ENCODE results near the gene ERI3.

Gene ERI3

DNA sequence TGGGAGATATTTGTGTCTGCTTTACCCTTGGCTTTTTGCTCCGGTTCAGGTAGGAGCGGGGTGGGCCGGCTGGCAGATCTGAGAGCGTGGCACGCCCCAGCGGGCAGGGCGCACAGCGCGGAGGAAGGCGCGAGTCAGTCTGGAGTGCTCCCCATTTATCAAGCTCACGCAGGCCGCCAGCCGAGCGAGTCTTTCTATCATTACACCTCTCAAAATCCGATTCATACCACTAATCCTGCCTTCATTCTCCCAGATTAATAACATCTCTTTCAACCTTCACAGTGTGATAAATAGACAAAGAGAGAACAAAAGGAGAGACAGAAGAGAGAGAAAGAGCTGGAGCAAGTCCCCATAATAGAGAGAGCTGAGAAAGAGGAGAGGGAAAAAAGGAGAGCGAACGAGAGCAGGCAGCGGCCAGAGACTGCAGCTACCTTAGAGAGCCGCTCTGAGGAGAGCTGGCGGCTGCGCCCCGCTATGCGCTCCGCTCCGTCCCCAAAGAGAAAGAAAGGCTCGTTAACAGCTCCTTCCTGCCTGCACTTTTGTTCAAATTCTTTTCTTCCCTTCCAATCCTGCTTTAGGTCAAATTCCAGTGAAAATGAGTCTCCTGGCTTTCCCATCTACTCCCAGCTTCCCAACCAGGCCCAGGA lies 93.8 kb downstream of the ERI3 start:
- DNase-seq: no peak

DNA sequence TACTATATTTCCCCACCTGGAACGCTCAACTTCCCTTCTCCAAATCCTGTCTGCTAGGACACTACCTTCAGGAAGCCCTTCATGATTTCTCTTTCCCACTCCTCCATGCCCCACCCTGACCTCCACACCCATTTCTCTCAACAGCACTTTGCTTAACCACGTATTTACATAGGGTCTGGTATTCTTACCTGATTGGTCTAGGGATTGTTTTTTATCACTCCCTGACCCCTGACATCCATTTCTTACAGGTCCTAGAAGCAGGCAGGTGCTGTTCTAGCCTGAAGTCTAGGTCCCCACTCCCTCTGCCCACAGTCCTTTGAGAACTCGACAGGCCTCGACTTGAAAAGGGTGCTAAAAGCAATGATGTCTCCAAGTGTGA lies 94.3 kb downstream of the ERI3 start:
- no peak for DNase-seq

DNA sequence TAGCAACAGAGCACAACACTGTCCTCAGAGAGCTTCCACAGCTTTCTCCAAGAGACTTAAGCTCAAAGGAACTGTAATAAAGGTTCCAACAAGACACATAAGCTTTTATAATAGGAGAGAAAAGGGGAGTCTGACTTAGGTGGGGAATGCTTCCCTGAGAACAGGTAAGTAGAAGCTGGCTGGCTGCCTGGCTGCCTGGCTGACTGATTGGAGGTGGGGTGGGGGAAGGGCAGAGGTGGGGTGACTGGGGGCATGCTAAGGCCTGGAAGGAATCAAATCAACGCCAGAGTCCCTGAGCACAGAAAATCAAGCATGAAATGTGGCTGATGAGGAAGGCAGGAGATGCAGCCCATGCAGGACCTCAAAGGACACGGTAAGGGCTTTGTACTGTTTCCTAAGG lies 96.0 kb downstream of the ERI3 start:
- DNase-seq: no peak

DNA sequence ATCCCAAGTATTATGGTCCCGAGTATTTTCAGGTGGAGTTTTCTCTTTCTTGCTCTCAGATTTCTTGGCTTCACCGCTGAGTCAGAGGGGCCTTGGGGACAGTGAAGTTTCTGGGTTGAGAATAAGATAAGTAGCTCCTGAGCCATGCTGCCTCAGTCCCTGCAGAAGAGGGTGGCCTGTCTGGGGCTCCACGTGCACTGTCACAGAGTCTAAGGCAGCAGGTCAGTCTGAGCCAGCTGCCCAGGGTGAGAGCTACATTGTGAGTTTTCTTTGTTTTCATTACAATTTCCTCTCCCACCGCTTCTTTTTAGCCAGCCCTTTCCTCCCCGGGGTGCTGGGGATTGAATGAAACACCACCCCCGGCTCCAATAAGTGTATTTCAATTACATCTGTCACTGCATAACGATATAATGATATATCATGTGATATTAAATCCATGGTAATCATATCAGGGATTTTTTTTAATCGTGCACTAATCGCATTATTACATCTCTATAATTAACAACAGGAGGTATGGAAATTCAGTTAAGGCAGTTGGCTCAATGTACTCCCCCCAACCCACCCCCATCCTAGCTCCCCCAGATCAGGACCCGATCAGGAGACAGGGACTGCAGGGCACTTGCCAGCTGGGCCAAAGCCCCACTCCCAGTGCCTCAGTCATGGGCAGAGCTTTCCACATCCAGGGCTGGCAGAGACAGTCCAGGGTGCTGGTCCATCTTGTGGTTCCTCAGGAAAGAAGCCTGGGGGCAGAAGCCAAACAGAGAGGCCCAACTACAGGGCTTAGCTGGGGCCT lies 98.1 kb downstream of the ERI3 start:
- no peak for DNase-seq

DNA sequence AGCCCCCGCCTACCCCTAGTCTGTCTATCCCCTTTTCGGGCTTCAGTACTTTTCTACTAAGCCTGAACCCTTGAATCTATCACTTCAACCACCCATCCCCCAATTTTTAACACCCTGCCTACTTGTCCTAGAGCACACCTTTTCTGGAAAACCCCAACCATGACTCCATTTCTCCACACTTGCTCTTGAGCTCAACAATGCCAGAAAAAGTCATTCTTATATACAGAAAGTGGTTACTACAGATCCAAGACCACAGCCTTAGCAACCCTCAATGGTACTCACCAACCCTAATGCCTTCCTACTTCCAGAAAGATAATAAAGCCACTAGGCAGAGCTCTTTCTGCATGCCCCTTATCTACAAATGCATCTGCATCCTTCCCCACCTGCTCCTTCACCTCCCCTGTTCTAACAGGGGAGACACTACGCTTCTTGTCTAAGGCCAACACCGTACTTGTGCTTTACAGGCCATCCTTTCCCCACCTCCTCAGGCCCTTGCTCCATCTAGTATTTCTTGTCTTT lies 100.6 kb downstream of the ERI3 start:
- no peak for DNase-seq

DNA sequence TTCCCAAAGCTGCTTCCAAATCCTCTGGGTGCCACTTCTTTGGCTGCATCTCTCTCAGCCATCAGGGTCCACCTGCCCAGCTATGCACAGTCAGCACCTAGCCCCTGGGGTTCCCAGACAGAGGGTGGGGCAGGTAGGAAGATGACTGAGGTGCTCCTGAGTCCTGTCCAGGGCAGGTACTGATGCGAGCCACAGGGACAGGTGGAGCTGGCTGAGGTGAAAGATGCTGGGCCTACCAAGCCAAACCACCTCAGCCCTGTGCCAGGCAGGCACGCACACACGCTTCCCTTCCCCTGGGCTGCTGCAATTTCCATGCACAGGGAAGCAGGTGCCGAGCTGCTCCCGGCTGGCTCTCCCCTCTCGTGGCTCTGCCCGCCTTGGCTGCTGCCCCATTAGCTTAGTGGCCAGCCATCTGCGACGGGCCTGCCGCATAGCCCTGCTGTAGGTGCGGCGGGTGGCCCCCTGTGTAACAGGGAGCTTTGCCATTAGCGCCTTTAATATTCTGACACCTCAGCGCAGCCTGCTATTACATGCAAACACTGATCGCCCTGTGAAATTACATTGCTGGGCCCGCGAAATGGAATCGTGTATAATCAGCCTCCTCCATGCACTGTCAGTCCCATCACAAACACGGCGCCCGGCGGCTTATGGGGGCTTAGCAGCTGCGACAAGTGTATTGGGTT lies 102.9 kb downstream of the ERI3 start:
- no peak for DNase-seq

DNA sequence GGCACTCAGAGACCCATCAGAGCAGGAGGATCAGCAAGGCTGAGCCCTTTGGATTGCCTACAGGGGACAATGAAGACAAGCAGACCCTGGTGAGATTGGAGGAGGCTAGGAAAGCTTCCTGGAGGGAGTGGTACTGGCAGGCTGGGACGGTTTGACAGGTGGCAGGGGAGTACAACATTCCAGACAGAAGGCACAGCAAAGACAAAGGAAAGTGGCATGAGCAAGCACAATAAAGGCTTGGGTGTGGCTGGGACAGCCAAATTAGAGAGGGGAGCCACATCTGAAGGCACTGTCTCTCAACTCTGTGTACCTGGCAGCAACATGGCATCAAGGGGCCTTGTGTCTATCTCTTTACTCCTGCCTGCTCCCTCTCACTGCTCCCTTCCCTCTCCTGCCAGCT lies 103.6 kb downstream of the ERI3 start:
- DNase-seq: no peak

DNA sequence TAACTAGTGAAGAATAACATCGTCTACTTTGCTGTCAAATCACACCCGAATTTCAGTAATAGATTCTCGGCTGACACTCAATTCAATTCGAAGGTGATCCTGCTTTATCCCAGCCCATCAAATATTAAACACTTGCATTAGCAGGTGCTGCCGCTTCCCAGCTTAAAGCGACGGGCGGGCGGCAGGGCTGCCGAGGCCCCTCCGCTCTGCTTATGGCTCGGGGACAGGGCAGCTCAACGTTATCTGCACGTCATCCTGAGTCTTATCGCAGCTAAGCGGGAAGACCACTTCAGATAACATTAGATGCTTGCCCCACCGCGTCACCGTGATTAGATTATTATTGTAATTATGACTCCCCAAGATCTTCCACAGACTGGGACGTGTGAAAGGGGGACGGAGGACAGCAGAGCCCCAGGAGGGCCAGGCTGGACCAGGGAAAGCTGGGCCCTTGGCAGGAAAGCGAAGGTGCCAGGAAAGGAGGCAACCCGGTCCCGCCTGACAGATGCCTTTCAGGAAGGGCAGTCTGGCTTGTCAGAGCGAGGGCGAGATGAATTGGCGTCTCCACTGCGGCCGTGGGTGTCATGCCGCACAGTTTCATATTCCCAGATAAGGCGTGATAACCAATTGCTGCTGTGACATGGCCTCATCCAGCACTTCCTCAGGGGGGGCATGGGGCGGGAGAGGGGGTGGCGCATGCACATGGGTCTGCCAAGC lies 104.8 kb downstream of the ERI3 start:
- no peak for DNase-seq

DNA sequence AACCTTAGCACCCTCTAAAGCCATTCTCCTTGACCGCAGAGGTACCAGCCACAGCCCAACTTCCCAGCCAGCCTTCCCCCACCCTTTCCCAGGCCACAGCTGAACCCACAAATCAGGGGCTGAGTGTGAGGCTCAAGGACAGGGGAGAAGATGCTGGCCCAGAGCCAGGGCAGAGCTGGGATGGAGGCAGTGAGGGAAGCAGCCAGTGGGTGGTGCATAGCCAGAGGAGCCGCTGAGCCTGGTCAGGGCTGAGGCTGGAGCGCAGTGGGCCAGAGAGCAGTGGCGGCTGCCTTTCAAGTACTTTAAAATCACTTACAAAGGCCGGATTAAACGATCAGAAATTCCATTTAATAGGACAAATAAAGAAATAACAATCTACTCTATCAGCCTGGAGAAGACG lies 105.5 kb downstream of the ERI3 start:
- DNase-seq: no peak

DNA sequence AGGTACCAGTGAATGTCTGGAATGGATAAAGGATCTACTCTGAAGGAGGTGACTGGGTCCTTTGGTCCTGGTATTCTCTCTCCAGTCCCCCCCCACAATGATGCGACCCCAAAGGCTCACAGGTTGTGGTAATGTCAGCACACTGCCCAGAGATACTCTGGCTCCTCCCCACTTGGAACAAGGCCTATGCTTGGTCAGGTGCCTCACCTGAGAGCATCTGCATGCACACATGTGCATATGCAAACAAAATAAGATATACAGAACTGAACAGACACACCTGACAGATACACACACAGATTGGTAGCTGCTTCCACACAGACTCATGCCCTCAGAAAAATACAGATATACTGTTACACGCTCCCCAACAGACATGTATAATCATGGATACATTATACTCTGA lies 108.3 kb downstream of the ERI3 start:
- DNase-seq: no peak

DNA sequence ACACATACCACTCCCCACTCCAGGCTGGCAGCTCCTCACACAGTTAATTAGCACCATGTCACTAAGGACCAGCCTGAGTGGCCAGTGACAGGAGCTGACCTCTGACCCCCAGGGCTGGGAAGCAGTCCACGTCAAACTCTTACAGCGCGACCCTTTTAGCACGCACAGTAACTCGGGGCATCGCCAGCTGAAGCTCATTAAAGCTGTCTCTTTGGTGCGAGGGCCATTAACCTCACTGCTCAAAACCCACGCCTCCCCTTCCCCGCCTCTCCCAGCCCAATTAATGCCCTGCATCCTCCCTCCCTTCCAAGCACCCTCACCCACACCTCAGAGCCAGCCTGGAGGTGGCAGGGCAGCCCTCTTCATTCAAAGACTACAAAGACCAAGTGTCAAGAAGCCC lies 110.1 kb downstream of the ERI3 start:
- no peak for DNase-seq

DNA sequence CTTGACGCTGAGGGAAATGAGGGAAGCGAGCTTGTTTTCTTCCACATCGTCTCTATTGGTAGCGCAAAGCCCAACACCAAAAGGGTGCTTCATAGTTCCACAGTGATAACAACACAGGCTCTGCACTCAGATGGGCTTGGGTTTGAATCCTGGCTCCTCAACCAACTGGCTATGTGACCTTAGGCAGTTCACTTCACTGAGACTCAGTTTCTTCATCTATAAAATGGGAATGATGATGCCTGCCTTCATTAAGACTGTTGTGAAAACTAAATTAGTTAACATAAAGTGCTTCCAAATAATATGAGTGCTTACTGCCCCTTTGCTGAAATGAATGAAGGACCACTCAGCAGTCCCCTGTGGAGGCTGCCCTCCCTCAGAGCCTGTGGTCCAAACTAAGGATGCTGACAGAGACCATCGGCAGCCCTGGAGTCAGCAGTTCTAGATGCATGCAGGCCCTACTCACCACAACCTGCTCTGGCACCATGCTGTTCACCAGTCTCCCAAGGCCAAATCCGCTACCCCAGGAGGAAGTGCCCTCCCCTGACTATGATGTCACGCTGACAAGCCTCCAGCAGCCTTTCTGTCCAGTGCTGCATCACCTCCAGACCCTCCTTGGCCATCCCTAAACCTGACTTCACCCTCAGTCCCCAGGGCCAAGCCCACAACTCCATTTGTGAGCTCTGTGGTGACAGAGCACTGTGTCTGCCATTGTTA lies 111.1 kb downstream of the ERI3 start:
- DNase-seq: no peak

DNA sequence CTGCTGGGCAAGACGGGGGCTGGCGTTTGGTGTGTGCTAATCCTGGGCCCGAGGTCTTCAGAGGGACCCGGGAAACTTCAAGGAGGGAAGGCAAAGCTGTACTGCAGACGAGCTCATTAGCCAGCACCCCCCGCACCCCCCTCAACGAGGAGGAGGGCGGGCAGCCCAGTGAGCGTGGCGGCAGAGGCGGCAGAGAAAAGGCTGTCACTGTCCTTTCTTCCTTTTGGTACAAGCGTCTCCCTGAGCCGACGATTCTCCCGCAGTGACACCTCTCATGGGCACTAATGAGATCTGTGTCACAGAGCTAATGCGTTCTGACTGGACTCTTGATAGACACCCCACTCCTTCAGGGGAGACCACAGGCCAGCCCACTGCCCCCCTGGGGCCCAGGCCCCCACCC lies 112.3 kb downstream of the ERI3 start:
- no peak for DNase-seq

DNA sequence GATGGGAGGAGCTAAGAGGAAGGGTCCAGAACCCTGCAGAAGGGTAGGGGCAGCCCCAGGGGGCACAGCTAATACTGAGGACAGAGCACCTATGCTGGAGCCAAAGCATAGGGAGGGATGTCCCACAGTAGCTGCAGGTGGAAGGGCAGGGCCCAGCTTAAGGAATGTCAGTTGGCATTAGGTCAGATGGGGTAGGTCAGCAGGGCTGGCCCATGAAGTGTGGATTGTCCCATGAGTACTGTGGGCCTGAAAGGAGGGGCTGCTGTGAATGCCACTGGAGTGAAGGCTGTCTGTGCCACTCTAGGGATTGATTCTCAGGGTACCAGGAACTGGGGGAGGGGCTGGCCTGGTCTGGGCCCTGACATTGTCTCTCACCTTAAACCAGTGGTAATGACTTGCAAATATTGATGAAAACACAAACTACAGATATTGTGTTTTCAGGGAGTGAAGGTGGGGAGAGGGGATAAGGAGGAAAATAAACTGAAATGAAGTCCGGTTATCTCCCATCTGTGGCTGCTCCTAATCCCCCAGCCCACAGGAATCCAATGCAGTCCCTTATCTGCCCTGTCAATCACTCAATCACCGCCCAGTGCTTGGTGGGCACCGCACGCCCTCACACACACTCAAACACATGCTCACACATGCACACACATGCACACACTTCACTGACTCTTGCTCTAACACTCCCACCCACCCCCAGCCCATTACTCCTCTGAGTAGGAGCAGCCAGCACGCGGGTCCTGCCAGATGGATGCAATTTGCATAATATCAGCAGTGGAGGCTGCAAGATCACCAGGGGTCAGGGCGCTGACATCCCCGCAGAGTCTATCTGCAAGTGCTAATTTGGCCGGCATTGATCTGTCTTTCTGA lies 114.0 kb downstream of the ERI3 start:
- no peak for DNase-seq

DNA sequence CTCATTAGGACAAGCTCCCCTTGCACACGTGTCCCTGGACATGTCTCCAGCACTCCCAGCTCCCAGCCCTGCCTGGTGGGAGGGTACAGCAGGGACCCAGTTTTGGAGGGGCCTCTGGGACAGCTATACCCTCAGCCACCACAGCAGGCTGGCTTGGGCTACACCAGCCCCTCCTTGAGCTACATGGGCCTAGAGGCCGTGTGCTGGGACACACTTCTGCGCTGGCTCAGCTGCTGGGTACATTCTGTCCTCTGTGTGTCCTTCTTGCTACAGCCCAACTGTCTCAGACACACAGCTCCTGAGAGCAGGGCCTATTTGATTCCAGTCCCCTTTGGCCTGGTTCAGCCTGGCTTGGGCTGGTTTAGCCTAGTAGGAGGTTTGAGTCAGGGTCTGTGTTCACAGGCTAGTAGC lies 115.1 kb downstream of the ERI3 start:
- DNase-seq: no peak

DNA sequence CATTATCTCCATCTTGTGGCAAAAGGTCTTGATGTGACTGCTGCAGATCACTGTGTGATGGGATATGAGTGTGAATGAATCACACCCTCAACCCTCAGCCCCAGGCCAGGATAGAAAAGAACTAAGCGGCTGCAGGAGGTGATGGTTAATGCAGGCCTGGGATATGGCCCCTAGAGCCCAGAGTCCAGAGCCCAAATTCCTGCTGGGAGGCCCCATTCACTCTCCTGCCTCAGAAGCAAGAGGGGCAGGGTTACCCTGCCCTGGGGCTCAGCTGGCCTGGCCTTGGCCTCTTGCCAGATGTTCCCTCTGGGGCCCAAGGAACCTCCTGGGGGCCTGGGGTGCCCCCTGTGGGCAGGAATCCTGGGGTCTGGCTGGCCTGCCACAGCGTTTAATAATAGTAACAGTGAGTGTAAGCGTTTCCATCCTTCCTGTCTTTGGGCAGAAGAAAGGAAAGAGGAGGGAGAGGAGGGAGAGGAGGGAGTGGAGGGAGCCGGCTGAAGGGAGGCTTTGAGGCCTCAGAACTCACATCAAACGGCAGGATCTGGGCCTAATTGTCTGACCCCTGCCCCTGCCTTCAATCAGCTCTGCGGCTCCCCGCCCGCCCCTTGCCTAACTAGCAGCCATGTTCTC lies 115.6 kb downstream of the ERI3 start:
- no peak for DNase-seq

DNA sequence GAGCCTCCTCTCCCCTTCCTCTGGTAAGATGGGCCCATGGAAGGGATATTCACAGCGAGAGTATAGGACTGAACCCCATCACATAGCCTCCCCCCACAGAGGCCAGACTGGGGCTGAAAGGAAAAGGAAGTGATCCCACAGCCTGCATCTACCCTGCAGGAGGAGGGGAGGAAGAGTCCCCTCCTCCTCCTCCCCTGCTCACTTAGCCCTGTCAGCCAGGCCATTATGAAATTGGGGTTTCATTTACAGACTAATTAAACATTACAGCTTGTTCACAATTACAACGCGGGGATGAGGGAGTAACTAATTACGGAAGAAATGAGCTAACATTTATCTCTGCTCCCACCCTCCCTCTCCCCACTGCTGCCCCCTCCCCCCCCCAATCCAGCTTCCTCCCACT lies 116.4 kb downstream of the ERI3 start:
- DNase-seq: no peak

DNA sequence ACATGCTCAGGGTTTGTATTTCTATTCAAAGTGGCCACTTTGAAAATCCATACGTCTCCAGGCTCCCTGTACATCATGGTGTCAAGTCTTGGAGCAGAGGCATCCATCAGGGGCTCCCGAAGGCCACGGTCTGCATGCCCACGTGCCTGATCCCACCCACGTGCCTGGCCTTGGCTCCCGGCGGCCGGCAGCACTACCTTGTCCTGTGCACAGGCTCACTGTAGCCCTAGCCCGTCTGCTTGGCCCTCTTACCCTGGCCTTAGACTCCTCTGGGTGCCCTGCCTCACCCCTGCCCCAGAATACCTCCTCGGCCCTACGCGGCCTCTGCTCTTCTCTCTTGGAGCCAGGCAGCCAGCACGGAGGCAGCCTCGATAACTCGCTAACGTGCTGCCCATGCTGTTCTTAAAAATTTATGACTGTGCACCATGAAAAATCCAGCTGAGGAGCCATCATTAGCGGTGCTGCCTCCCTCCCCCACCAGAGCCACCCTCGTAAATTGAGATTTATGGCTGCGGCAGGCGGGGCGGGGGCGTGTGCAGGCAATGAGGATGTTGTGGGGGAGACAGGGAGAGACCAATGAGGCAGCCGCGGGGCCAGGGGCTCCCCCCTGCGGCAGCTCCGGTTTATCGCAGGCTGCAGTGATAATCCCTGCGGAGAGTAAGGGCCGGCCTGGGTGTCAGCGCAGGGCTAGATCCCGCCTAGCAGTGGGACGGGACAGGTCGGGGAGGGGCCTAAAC lies 117.2 kb downstream of the ERI3 start:
- DNase-seq: peak; percentile 4

DNA sequence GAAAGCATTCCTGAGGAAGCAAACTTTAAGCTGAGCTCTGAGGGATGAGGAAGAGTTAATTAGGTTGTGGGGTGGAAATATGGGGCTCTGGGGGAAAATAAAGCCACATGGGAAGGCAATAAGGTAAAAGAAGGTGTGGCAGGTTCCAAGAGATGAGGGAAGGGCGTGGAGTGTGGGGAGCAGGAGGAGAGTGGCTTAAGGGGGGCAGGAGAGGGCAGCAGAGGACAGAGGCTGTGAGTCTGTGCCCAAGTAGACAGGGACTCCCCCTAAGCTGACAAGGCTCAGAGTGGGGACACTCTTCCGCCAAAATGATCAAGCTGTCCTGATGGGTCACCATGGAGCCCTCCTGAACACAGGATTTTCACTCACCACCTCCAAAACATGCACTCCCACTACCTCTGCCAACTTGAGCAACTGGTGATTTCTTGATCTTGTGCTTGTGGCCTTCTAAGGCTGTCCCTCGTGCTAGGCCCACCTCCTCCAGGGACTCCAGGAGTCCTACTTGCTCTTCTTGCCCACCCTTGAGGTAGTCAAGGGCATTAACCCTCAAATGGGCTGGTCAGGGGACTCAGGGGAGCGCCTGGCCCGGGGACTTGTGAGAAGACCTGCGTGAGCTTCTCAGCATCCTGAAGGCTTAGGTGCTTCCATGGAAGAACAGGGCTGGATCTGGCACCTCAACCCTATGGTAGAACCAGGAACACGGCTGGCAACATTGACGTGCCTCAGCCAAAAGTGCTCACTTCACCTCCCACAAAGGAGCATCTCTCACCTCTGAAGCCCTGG lies 118.4 kb downstream of the ERI3 start:
- DNase-seq: no peak

DNA sequence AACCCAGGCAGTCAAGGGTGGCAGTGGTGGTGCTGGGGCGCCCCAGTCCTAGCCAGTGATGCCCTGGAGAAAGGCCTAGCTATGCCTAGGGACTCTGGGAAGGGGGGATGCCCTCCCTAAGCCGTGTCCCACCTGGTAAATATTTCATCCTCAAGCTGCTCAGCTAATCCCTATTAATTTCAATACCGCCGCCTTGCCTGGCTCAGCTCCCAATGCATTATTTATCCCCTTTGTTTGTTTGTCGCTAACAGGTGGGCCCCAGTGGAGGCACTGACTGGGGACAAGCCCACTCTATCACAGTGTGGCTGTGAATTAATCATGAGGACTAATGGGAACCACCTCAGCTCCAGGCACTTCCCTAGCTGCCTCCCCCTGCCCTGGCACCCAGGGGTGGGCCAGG lies 119.2 kb downstream of the ERI3 start:
- no peak for DNase-seq

All from central memory CD4-positive, alpha-beta T cell (primary cell).